H9 (cell line): ENCODE data around the gene SPPL3. TPM values are rescaled to one million over a fixed set of nuclear protein-coding genes. Genes with fewer than 3 reads are reported as not detected.

Experiments used
- DNase-seq: peaks from one replicate; pipeline ENCODE4 v3.0.0-alpha.2; 2017
- H2AFZ ChIP-seq: one replicate; pipeline ENCODE4 v1.6.1; 2013; ENCODE audit warnings: mild to moderate bottlenecking, low read length, control low read depth, moderate library complexity
- H2AK5ac ChIP-seq: 2 replicates; pipeline ENCODE4 v1.6.1; 2013; ENCODE audit warnings: low read length, control low read depth, mixed read lengths; ENCODE audit not compliant: insufficient read length
- H2BK120ac ChIP-seq: one replicate; pipeline ENCODE4 v1.6.1; 2013; ENCODE audit warnings: low read depth, mild to moderate bottlenecking, low read length, control low read depth, inconsistent platforms; ENCODE audit not compliant: poor library complexity, severe bottlenecking
- H2BK12ac ChIP-seq: 2 replicates; pipeline ENCODE4 v1.6.1; 2013; ENCODE audit warnings: low read length, control low read depth, mixed read lengths, low read depth; ENCODE audit not compliant: insufficient read length
- H2BK15ac ChIP-seq: 2 replicates; pipeline ENCODE4 v1.6.1; 2013; ENCODE audit warnings: low read depth, low read length, control low read depth
- H2BK20ac ChIP-seq: one replicate; pipeline ENCODE4 v1.6.1; 2013; ENCODE audit warnings: low read depth, mild to moderate bottlenecking, low read length, control low read depth, inconsistent platforms; ENCODE audit not compliant: poor library complexity, severe bottlenecking
- H2BK5ac ChIP-seq: 2 replicates; pipeline ENCODE4 v1.6.1; 2013; ENCODE audit warnings: low read length, control low read depth, mixed read lengths; ENCODE audit not compliant: insufficient read length
- H3K14ac ChIP-seq: 2 replicates; pipeline ENCODE4 v1.6.1; 2013; ENCODE audit warnings: low read length, control low read depth; ENCODE audit not compliant: insufficient read depth
- H3K18ac ChIP-seq: 2 replicates; pipeline ENCODE4 v1.6.1; 2013; ENCODE audit warnings: low read depth, mild to moderate bottlenecking, mixed read lengths, low read length, control low read depth; ENCODE audit not compliant: insufficient read length
- H3K23ac ChIP-seq: 2 replicates; pipeline ENCODE4 v1.6.1; 2013; ENCODE audit warnings: low read length, control low read depth, mixed read lengths, low read depth; ENCODE audit not compliant: insufficient read length
- H3K23me2 ChIP-seq: 2 replicates; pipeline ENCODE4 v1.6.1; 2013; ENCODE audit warnings: low read depth, mild to moderate bottlenecking, mixed read lengths, low read length, control low read depth; ENCODE audit not compliant: insufficient read length, poor library complexity, severe bottlenecking
- H3K27ac ChIP-seq: 2 replicates; pipeline ENCODE4 v1.5.1; 2013; ENCODE audit warnings: low read length, control low read depth, mixed read lengths, low read depth; ENCODE audit not compliant: insufficient read length
- H3K27me3 ChIP-seq: 2 replicates; pipeline ENCODE4 v1.6.1; 2013; ENCODE audit warnings: low read length, control low read depth, inconsistent platforms; ENCODE audit not compliant: insufficient read depth
- H3K4ac ChIP-seq: 2 replicates; pipeline ENCODE4 v1.6.1; 2013; ENCODE audit warnings: low read depth, mild to moderate bottlenecking, control low read depth, inconsistent platforms, low read length, moderate library complexity
- H3K4me1 ChIP-seq: 2 replicates; pipeline ENCODE4 v1.6.1; 2013; ENCODE audit warnings: low read length, control low read depth, inconsistent platforms; ENCODE audit not compliant: insufficient read depth
- H3K4me2 ChIP-seq: 2 replicates; pipeline ENCODE4 v1.6.1; 2013; ENCODE audit warnings: low read length, control low read depth, mixed read lengths; ENCODE audit not compliant: insufficient read length, insufficient read depth
- H3K56ac ChIP-seq: 2 replicates; pipeline ENCODE4 v1.6.1; 2013; ENCODE audit warnings: low read depth, mild to moderate bottlenecking, mixed read lengths, low read length, control low read depth; ENCODE audit not compliant: insufficient read length
- H3K79me1 ChIP-seq: 2 replicates; pipeline ENCODE4 v1.6.1; 2013; ENCODE audit warnings: low read depth, mild to moderate bottlenecking, moderate library complexity, low read length, control low read depth, inconsistent platforms; ENCODE audit not compliant: insufficient read depth, poor library complexity, severe bottlenecking
- H3K79me2 ChIP-seq: 2 replicates; pipeline ENCODE4 v1.6.1; 2013; ENCODE audit warnings: low read length, control low read depth, inconsistent platforms; ENCODE audit not compliant: insufficient read depth
- H3K9ac ChIP-seq: 2 replicates; pipeline ENCODE4 v1.6.1; 2013; ENCODE audit warnings: low read length, control low read depth, mixed read lengths; ENCODE audit not compliant: insufficient read length; ENCODE audit errors: extremely low read depth
- H3K9me3 ChIP-seq: one replicate; pipeline ENCODE4 v1.6.1; 2013; ENCODE audit warnings: low read depth, low read length, inconsistent platforms; ENCODE audit not compliant: control insufficient read depth
- H3T11ph ChIP-seq: one replicate; pipeline ENCODE4 v1.6.1; 2013; ENCODE audit warnings: mild to moderate bottlenecking, low read length, control low read depth, inconsistent platforms
- H4K20me1 ChIP-seq: one replicate; pipeline ENCODE4 v1.6.1; 2013; ENCODE audit not compliant: control insufficient read depth, insufficient read length, insufficient read depth
- H4K5ac ChIP-seq: 2 replicates; pipeline ENCODE4 v1.6.1; 2013; ENCODE audit warnings: low read depth, mild to moderate bottlenecking, mixed read lengths, low read length, control low read depth; ENCODE audit not compliant: insufficient read length
- H4K8ac ChIP-seq: replicated peaks from 2 replicates; pipeline ENCODE4 v1.6.1; 2013; ENCODE audit warnings: low read length, control low read depth, mixed read lengths, low read depth; ENCODE audit not compliant: insufficient read length
- H4K91ac ChIP-seq: 2 replicates; pipeline ENCODE4 v1.6.1; 2013; ENCODE audit warnings: low read depth, mild to moderate bottlenecking, moderate library complexity, mixed read lengths, low read length, control low read depth; ENCODE audit not compliant: insufficient read length
- H3K27ac Mint-ChIP-seq, 3 experiments: 2 replicates in 2 of 3; 3 replicates in 1 of 3; pipeline ENCODE4 v1.8.0; 2020 to 2021; ENCODE audit warnings: mixed read lengths in 3 of 3, mild to moderate bottlenecking in 1 of 3, moderate library complexity in 1 of 3
- H3K27me3 Mint-ChIP-seq: 2 replicates; pipeline ENCODE4 v1.8.0; 2021; ENCODE audit warnings: low read depth, mild to moderate bottlenecking, moderate library complexity, mixed read lengths
- H3K36me3 Mint-ChIP-seq, 3 experiments: 2 replicates in 2 of 3; 3 replicates in 1 of 3; pipeline ENCODE4 v1.8.0; 2020 to 2021; ENCODE audit warnings: low read depth in 3 of 3, mixed read lengths in 3 of 3; ENCODE audit not compliant: insufficient read depth in 1 of 3
- H3K4me1 Mint-ChIP-seq, 2 experiments: 2 replicates each; pipeline ENCODE4 v1.8.0; 2020; ENCODE audit warnings: mixed read lengths in 2 of 2
- H3K4me3 Mint-ChIP-seq, 2 experiments: 2 replicates in 1 of 2; 3 replicates in 1 of 2; pipeline ENCODE4 v1.8.0; 2020 to 2021; ENCODE audit warnings: mild to moderate bottlenecking in 2 of 2, mixed read lengths in 2 of 2, moderate library complexity in 1 of 2
- H3K9me3 Mint-ChIP-seq, 2 experiments: 2 replicates in 1 of 2; 3 replicates in 1 of 2; pipeline ENCODE4 v1.8.0; 2020; ENCODE audit warnings: mild to moderate bottlenecking in 2 of 2, mixed read lengths in 2 of 2, moderate library complexity in 1 of 2
- WGBS: extraction: QIAGEN DNeasy Blood & Tissue Kit; methylation state at CpG from one replicate; pipeline ENCODE4 v1.1.7; 2013; ENCODE audit warnings: missing lambda C conversion rate, low lambda C conversion rate, mixed read lengths; ENCODE audit not compliant: insufficient read length; ENCODE audit errors: extremely low coverage; 5-methylcytosine and 5-hydroxymethylcytosine counted together
- total RNA-seq: library from RNA; stranded (reverse); gene quantifications from 2 replicates; pipeline ENCODE4 v1.2.1, GENCODE V29; 2021
- TF ChIP-seq, protein P1 (sequence below): fragments of 200-600 bp; sonication (generic); conservative IDR thresholded peaks from 3 replicates; pipeline ENCODE4 v1.8.0; 2021; ENCODE audit warnings: antibody characterized with exemption, mild to moderate bottlenecking

The SPPL3 gene
- total RNA-seq, 1 experiment from 2014 or later: 46.3 TPM

DNA sequence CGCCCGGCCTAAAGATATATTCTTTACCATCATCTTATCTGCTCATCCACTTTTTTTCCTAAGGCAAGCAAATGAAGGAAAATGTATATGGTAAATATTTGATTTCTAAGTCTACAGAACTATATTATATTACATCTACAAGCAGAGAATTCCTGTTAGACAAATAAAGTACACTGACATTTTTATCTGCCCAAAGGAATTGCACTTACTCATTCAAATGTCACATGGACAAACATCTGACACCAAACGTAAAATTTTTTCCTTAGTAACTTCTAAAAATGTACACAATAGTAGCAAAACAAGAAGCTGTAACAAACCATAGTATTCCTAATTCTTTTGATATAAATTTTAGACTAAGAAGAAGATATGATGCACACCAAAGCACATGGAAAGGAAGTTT is 51.0 kb downstream of the SPPL3 start:
- no CpG with 5 or more reads among the region's 3 CpGs for WGBS
- H2BK15ac ChIP-seq: no peak overlapping the region
- H3K14ac ChIP-seq: no peak overlapping the region
- TF ChIP-seq, protein P1, sequence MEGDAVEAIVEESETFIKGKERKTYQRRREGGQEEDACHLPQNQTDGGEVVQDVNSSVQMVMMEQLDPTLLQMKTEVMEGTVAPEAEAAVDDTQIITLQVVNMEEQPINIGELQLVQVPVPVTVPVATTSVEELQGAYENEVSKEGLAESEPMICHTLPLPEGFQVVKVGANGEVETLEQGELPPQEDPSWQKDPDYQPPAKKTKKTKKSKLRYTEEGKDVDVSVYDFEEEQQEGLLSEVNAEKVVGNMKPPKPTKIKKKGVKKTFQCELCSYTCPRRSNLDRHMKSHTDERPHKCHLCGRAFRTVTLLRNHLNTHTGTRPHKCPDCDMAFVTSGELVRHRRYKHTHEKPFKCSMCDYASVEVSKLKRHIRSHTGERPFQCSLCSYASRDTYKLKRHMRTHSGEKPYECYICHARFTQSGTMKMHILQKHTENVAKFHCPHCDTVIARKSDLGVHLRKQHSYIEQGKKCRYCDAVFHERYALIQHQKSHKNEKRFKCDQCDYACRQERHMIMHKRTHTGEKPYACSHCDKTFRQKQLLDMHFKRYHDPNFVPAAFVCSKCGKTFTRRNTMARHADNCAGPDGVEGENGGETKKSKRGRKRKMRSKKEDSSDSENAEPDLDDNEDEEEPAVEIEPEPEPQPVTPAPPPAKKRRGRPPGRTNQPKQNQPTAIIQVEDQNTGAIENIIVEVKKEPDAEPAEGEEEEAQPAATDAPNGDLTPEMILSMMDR: no peak
- no peaks in the 10 kb centered on the region for H4K20me1 ChIP-seq
- H4K8ac ChIP-seq: no peak overlapping the region
- no peak overlapping the region for H3K4ac ChIP-seq
- no peak overlapping the region for H3T11ph ChIP-seq
- peaks cover under 1 to 5% (median 3%) of the 10 kb centered on the region in 3 experiments; a peak in 6 of 7 replicates for H3K36me3 Mint-ChIP-seq
- no peak overlapping the region for H2BK20ac ChIP-seq
- H3K27me3 Mint-ChIP-seq: no peaks in the 10 kb centered on the region
- H4K91ac ChIP-seq: no peak overlapping the region
- H2BK12ac ChIP-seq: no peak overlapping the region
- no peak overlapping the region for H3K56ac ChIP-seq
- no peak overlapping the region for H3K23ac ChIP-seq
- no peak overlapping the region for H2AK5ac ChIP-seq
- no peaks in the 10 kb centered on the region for H3K79me1 ChIP-seq
- H3K4me3 Mint-ChIP-seq: no peak overlapping the region
- no peak overlapping the region for H2AFZ ChIP-seq
- H2BK120ac ChIP-seq: no peak overlapping the region
- H3K27ac Mint-ChIP-seq: no peak overlapping the region
- H3K9me3 Mint-ChIP-seq: peaks cover 3% of the 10 kb centered on the region in 2 experiments; a peak in 3 of 5 replicates
- H3K18ac ChIP-seq: no peak overlapping the region
- H4K5ac ChIP-seq: no peak overlapping the region
- H3K27ac ChIP-seq: no peak overlapping the region
- H3K27me3 ChIP-seq: no peaks in the 10 kb centered on the region
- no peaks in the 10 kb centered on the region for H3K4me1 ChIP-seq
- H3K79me2 ChIP-seq: peaks cover 6% of the 10 kb centered on the region; the same call in 1 of the 2 replicates
- no peak for DNase-seq
- H3K9ac ChIP-seq: no peak overlapping the region
- H3K4me2 ChIP-seq: no peak overlapping the region
- no peaks in the 10 kb centered on the region for H3K9me3 ChIP-seq
- no peak overlapping the region for H2BK5ac ChIP-seq
- no peaks in the 10 kb centered on the region for H3K23me2 ChIP-seq
- peaks cover 12 to 17% of the 10 kb centered on the region in 2 experiments for H3K4me1 Mint-ChIP-seq
